ENCODE results near the gene MPZL3.

Gene MPZL3

DNA sequence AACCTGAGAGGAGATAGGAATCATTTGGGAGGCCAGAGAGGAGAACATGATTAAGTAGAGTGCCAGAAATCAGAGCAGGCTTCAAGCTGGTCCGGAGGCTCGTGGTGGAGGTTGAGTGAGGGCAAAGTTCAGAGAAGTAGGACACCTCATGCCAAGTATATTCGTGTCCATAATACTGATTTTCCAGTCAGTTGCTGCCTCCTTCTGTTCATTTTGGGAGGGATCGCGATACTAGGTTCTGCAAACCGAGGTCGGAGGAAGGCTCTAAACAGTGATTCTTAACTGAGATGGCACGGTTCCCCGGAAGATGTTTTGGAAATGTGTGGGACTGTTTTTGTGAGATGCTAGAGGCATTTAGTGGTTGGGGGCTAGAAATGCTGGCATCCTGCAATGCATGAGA, 38.8 kb upstream of the MPZL3 start:
- TF ChIP-seq ZFX (IDR thresholded peaks at IDR 0.05), result no peak
- peak; percentile 62 for TF ChIP-seq CTCF (conservative IDR thresholded peaks at IDR 0.05)
- H3K27ac ChIP-seq, result no peak overlapping the region

GRCh38 chr11:118289401-118289800, 37.2 kb upstream of the MPZL3 start:
- TF ChIP-seq ZFX (IDR thresholded peaks at IDR 0.05) (no peak), CTCF (conservative IDR thresholded peaks at IDR 0.05) (no peak)
- H3K27ac ChIP-seq, result no peak overlapping the region

DNA sequence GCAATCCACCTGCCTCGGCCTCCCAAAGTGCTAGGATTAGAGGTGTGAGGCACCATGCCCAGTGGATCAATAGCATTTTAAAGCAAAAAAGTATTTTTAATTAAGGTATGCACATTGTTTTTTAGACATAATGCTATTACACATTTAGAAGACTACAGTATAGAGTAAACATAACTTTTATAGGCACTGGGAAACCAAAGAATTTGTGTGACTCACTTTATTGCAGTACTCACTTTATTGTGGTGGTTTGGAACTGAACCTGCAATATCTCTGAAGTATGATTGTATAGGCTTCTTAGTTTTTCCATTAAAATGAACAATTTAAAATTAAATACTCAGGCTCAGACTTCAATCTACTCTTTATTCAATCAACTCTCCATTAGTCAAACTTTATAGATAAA, 34.8 kb upstream of the MPZL3 start:
- H3K27ac ChIP-seq, result no peak overlapping the region

GRCh38 chr11:118286545-118286944, 34.4 kb upstream of the MPZL3 start:
- TF ChIP-seq CTCF (conservative IDR thresholded peaks at IDR 0.05) (no peak), ZFX (IDR thresholded peaks at IDR 0.05) (no peak)
- H3K27ac ChIP-seq, result no peak overlapping the region

More for the DNA sequence above, 34.8 kb upstream of the MPZL3 start:
- TF ChIP-seq ZFX (IDR thresholded peaks at IDR 0.05) (no peak), CTCF (conservative IDR thresholded peaks at IDR 0.05) (no peak)

- TF ChIP-seq CTCF (conservative IDR thresholded peaks at IDR 0.05) (no peak), ZFX (IDR thresholded peaks at IDR 0.05) (no peak)
- H3K27ac ChIP-seq, result no peak overlapping the region
Measured at GRCh38 chr11:118283756-118284350, 31.7 kb upstream of the MPZL3 start.

- TF ChIP-seq ZFX (IDR thresholded peaks at IDR 0.05) (no peak), CTCF (conservative IDR thresholded peaks at IDR 0.05) (no peak)
- no peak overlapping the region for H3K27ac ChIP-seq
Measured at GRCh38 chr11:118283037-118283636, 31.0 kb upstream of the MPZL3 start.

- no peak for TF ChIP-seq CTCF (conservative IDR thresholded peaks at IDR 0.05)
- TF ChIP-seq ZFX (IDR thresholded peaks at IDR 0.05), result no peak
Measured at GRCh38 chr11:118282606-118283005, 30.4 kb upstream of the MPZL3 start.

More at GRCh38 chr11:118282606-118283005, 30.4 kb upstream of the MPZL3 start:
- H3K27ac ChIP-seq, result no peak overlapping the region
